Neural progenitor cell (in vitro differentiated cells): ENCODE data around the gene DAAM2.

ENCODE experiments used
- EZH2 ChIP-seq: fragments of 200-600 bp; sonication (generic); IDR thresholded peaks from 2 replicates; pipeline ENCODE4 v1.6.1; 2017; ENCODE audit warnings: antibody characterized with exemption, mild to moderate bottlenecking, moderate library complexity
- TF ChIP-seq, protein P1 (sequence below): fragments of 200-600 bp; sonication (generic); IDR thresholded peaks from 2 replicates; pipeline ENCODE4 v1.5.1; 2017; ENCODE audit warnings: antibody characterized with exemption, mild to moderate bottlenecking

DNA sequence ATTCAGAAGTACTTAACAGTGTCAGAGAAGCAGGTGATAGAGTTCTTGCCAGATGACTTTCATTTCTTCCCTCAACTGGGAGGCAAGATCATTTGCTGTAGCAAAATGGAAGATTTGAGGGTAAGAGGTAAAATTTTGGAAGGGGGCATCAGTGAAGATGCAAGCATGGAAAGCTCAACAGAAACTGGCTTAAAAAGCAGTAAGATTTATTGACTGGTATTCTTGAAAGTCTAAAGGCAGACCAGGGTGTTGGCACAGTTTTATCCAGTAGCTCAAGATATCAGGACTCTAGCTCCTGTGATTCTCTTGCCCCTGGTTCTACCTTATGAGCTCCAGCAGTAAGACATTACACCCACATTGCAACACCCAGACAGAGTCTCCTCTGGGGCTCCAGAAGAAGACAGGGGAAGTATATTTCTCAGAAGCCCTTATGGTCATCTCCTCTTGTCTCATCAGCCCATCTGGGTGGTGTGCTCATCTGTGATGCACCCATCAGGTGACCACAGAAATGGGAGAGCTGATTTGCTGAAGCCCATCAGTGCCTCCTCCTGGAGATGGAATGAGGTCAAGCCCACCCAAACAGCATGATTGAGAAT, 158.0 kb downstream of the DAAM2 start:
- TF ChIP-seq, protein P1, sequence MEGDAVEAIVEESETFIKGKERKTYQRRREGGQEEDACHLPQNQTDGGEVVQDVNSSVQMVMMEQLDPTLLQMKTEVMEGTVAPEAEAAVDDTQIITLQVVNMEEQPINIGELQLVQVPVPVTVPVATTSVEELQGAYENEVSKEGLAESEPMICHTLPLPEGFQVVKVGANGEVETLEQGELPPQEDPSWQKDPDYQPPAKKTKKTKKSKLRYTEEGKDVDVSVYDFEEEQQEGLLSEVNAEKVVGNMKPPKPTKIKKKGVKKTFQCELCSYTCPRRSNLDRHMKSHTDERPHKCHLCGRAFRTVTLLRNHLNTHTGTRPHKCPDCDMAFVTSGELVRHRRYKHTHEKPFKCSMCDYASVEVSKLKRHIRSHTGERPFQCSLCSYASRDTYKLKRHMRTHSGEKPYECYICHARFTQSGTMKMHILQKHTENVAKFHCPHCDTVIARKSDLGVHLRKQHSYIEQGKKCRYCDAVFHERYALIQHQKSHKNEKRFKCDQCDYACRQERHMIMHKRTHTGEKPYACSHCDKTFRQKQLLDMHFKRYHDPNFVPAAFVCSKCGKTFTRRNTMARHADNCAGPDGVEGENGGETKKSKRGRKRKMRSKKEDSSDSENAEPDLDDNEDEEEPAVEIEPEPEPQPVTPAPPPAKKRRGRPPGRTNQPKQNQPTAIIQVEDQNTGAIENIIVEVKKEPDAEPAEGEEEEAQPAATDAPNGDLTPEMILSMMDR, result no peak
- no peak for TF ChIP-seq EZH2
